Neuronal stem cell (in vitro differentiated cells): Measurements from ENCODE around the gene SRSF6.
"Not testable (repeated sequence)": the region's sequence is repeated elsewhere in the genome, so short reads cannot be mapped to it uniquely, and the experiment has no call there.

Experiments used
- DNase-seq: peaks from one replicate; pipeline ENCODE4 v3.0.0-alpha.2; 2013; ENCODE audit warnings: low spot score
- H2AFZ ChIP-seq: one replicate; pipeline ENCODE4 v1.6.1; 2013; ENCODE audit warnings: mild to moderate bottlenecking, low read length, inconsistent platforms
- H2AK5ac ChIP-seq: 2 replicates; pipeline ENCODE4 v1.6.1; 2013; ENCODE audit warnings: low read depth, mild to moderate bottlenecking, inconsistent platforms, low read length, moderate library complexity, mixed read lengths
- H2BK120ac ChIP-seq: 2 replicates; pipeline ENCODE4 v1.6.1; 2013; ENCODE audit warnings: low read depth, mild to moderate bottlenecking, inconsistent platforms, low read length, moderate library complexity, mixed read lengths
- H2BK12ac ChIP-seq: one replicate; pipeline ENCODE4 v1.6.1; 2013; ENCODE audit warnings: low read length, inconsistent platforms
- H2BK15ac ChIP-seq: 2 replicates; pipeline ENCODE4 v1.6.1; 2013; ENCODE audit warnings: mild to moderate bottlenecking, low read length, inconsistent platforms, mixed read lengths
- H2BK5ac ChIP-seq: one replicate; pipeline ENCODE4 v1.6.1; 2013; ENCODE audit warnings: inconsistent platforms, mild to moderate bottlenecking, low read length, moderate library complexity
- H3K14ac ChIP-seq: one replicate; pipeline ENCODE4 v1.6.1; 2013; ENCODE audit warnings: low read length, inconsistent platforms
- H3K18ac ChIP-seq: 2 replicates; pipeline ENCODE4 v1.6.1; 2013; ENCODE audit warnings: low read length, inconsistent platforms
- H3K23ac ChIP-seq: 2 replicates; pipeline ENCODE4 v1.6.1; 2013; ENCODE audit warnings: low read depth, mild to moderate bottlenecking, mixed read lengths, low read length, inconsistent platforms; ENCODE audit not compliant: poor library complexity
- H3K27ac ChIP-seq: replicated peaks from 3 replicates; pipeline ENCODE4 v1.5.1; 2013; ENCODE audit warnings: low read length, inconsistent platforms
- H3K27me3 ChIP-seq, 3 experiments: 2 replicates each; pipeline ENCODE4 v1.6.1; 2013; ENCODE audit warnings: low read length in 3 of 3, mild to moderate bottlenecking in 2 of 3, inconsistent platforms in 1 of 3, low read depth in 1 of 3, mixed read lengths in 1 of 3, moderate library complexity in 1 of 3; ENCODE audit not compliant: control insufficient read depth in 3 of 3, insufficient read depth in 3 of 3
- H3K36me3 ChIP-seq, 2 donors: replicated peaks in 1 of 2; 2 replicates each; pipeline ENCODE4 v1.6.1; 2013; ENCODE audit warnings: low read length in 2 of 2; ENCODE audit not compliant: control insufficient read depth in 2 of 2, insufficient read depth in 2 of 2
- H3K4ac ChIP-seq: 2 replicates; pipeline ENCODE4 v1.6.1; 2013; ENCODE audit warnings: inconsistent platforms, mild to moderate bottlenecking, low read length, moderate library complexity
- H3K4me1 ChIP-seq, 2 donors: 1 replicate in 1 of 2; 2 replicates in 1 of 2; pipeline ENCODE4 v1.6.1; 2013; ENCODE audit warnings: low read length in 2 of 2, low read depth in 1 of 2; ENCODE audit not compliant: control insufficient read depth in 2 of 2, insufficient read depth in 1 of 2
- H3K4me2 ChIP-seq: one replicate; pipeline ENCODE4 v1.6.1; 2013; ENCODE audit warnings: mild to moderate bottlenecking, low read length, inconsistent platforms; ENCODE audit not compliant: insufficient read depth, poor library complexity, severe bottlenecking
- H3K4me3 ChIP-seq, 2 donors: 2 replicates each; pipeline ENCODE4 v1.5.1; 2013; ENCODE audit warnings: low read length in 2 of 2, mild to moderate bottlenecking in 2 of 2, inconsistent platforms in 1 of 2, moderate library complexity in 1 of 2
- H3K79me1 ChIP-seq: one replicate; pipeline ENCODE4 v1.6.1; 2013; ENCODE audit warnings: low read depth, mild to moderate bottlenecking, inconsistent platforms, low read length, moderate library complexity
- H3K9ac ChIP-seq: one replicate; pipeline ENCODE4 v1.6.1; 2013; ENCODE audit warnings: mild to moderate bottlenecking, low read depth, low read length, inconsistent platforms; ENCODE audit not compliant: poor library complexity
- H3K9me3 ChIP-seq, 2 donors: replicated peaks in 1 of 2; 2 replicates each; pipeline versions ENCODE3 to v1.6.1; 2013; ENCODE audit warnings: low read length in 2 of 2, mild to moderate bottlenecking in 2 of 2, inconsistent platforms in 1 of 2, low read depth in 1 of 2, mixed read lengths in 1 of 2, moderate library complexity in 1 of 2; ENCODE audit not compliant: control insufficient read depth in 2 of 2, insufficient read depth in 1 of 2
- H4K8ac ChIP-seq: one replicate; pipeline ENCODE4 v1.6.1; 2013; ENCODE audit warnings: low read depth, mild to moderate bottlenecking, inconsistent platforms, low read length, moderate library complexity
- H4K91ac ChIP-seq: one replicate; pipeline ENCODE4 v1.6.1; 2013; ENCODE audit warnings: low read length, low read depth, mild to moderate bottlenecking, inconsistent platforms; ENCODE audit not compliant: poor library complexity
- WGBS, 2 donors: extraction: QIAGEN DNeasy Blood & Tissue Kit; methylation state at CpG; one replicate each; pipeline ENCODE4 v1.1.7; 2013; ENCODE audit warnings: missing lambda C conversion rate in 2 of 2, mixed read lengths in 1 of 2; ENCODE audit not compliant: insufficient read length in 2 of 2, insufficient replicate concordance in 1 of 2; ENCODE audit errors: extremely low coverage in 2 of 2; 5-methylcytosine and 5-hydroxymethylcytosine counted together

The SRSF6 gene

GRCh38 chr20:43415661-43416430 lies 41.9 kb upstream of the SRSF6 start:
- peaks cover 0 to 1% of the 10 kb centered on the region in 2 donors for H3K9me3 ChIP-seq
- WGBS, 2 donors: no CpG with 5 or more reads among the region's 12 CpGs
- no peak for DNase-seq
- H3K4me3 ChIP-seq: no peak overlapping the region
- no peak overlapping the region for H2AFZ ChIP-seq
- H2BK5ac ChIP-seq: peak overlapping the region; percentile 14
- no peak overlapping the region for H3K14ac ChIP-seq
- no peak overlapping the region for H3K4ac ChIP-seq
- no peak overlapping the region for H2BK120ac ChIP-seq
- H4K8ac ChIP-seq: no peak overlapping the region
- H3K18ac ChIP-seq: peak overlapping the region; percentile 53
- no peak overlapping the region for H4K91ac ChIP-seq
- no peak overlapping the region for H3K9ac ChIP-seq
- H2BK15ac ChIP-seq: no peak overlapping the region
- H3K27ac ChIP-seq: no peak overlapping the region
- no peak overlapping the region for H3K23ac ChIP-seq
- no peaks in the 10 kb centered on the region for H3K27me3 ChIP-seq
- peaks cover 0 to 4% of the 10 kb centered on the region in 2 donors for H3K4me1 ChIP-seq
- no peaks in the 10 kb centered on the region for H3K36me3 ChIP-seq
- H3K4me2 ChIP-seq: no peak overlapping the region
- H2AK5ac ChIP-seq: peak overlapping the region; percentile 49
- no peaks in the 10 kb centered on the region for H3K79me1 ChIP-seq
- peak overlapping the region; percentile 60 for H2BK12ac ChIP-seq

- Histone ChIP-seq H3K4me3 (peak overlapping the region in 1 of 2 donors; percentile 30), H3K4me1 (peaks cover 0 to 4% of the 10 kb centered on the region in 2 donors), H3K4ac (no peak overlapping the region), H3K23ac (no peak overlapping the region), H3K27me3 (no peaks in the 10 kb centered on the region), H3K9me3 (peaks cover 0 to 1% of the 10 kb centered on the region in 2 donors), H3K4me2 (no peak overlapping the region), H2BK5ac (peak overlapping the region; percentile 14), H3K18ac (peak overlapping the region; percentile 53), H2BK15ac (no peak overlapping the region), H3K14ac (peak overlapping the region; percentile 3), H3K27ac (no peak overlapping the region), H4K8ac (no peak overlapping the region), H2BK120ac (no peak overlapping the region), H2BK12ac (no peak overlapping the region), H2AK5ac (peak overlapping the region; percentile 49), H3K79me1 (no peaks in the 10 kb centered on the region), H3K36me3 (no peaks in the 10 kb centered on the region), H4K91ac (no peak overlapping the region), H3K9ac (peak overlapping the region; percentile 12), H2AFZ (no peak overlapping the region)
- DNase-seq: no peak
- WGBS, 2 donors: no CpG with 5 or more reads among the region's 6 CpGs
These were observed 41.0 kb upstream of the SRSF6 start for GRCh38 chr20:43416591-43417228.

DNA sequence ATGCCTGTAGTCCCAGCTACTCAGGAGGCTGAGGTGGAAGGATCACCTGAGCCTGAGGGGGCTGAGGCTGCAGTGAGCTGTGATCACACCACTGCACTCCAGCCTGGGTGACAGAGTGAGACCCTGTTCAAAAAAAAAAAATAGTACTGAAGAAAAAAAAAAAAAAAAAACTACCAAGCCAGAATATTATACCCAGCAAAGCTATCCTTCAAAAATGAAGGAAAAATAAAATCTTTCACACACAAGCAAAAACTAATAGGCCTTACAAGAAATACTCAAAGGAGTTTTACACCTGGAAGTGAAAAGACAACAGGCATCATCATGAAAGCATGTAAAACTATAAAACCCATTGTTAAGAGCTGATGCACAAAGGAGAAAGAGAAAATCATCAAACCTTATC lies 37.5 kb upstream of the SRSF6 start:
- Histone ChIP-seq H3K27ac (no peak overlapping the region), H2BK120ac (no peak overlapping the region), H3K4me2 (no peak overlapping the region), H3K23ac (no peak overlapping the region), H2AFZ (no peak overlapping the region), H3K4me3 (no peak overlapping the region), H3K4ac (no peak overlapping the region), H3K9ac (no peak overlapping the region), H4K91ac (no peak overlapping the region), H3K36me3 (no peaks in the 10 kb centered on the region), H3K27me3 (no peaks in the 10 kb centered on the region), H4K8ac (no peak overlapping the region), H2BK12ac (no peak overlapping the region), H3K14ac (no peak overlapping the region), H2AK5ac (no peak overlapping the region), H3K79me1 (no peaks in the 10 kb centered on the region), H3K4me1 (peaks cover 0 to 4% of the 10 kb centered on the region in 2 donors), H2BK15ac (no peak overlapping the region), H3K9me3 (peaks cover 0 to 1% of the 10 kb centered on the region in 2 donors), H2BK5ac (no peak overlapping the region), H3K18ac (no peak overlapping the region)
- no peak for DNase-seq

DNA sequence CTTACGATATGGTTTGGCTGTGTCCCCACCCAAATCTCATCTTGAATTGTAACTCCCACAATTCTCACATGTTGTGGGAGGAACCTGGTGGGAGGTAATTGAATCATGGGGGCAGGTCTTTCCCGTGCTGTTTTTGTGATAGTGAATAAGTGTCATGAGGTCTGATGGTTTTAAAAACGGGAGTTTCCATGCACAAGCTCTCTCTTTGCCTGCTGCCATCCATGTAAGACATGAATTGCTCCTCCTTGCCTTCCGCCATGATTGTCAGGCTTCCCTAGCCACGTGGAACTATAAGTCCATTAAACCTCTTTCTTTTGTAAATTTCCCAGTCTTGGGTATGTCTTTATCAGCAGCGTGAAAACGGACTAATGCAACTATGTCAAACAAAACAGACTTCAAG lies 36.8 kb upstream of the SRSF6 start:
- no CpG with 5 or more reads among the region's 7 CpGs for WGBS, 2 donors
- H3K4ac ChIP-seq, DNase-seq, H3K27me3 ChIP-seq, H4K8ac ChIP-seq, H3K27ac ChIP-seq, H4K91ac ChIP-seq, H3K9me3 ChIP-seq, H2BK120ac ChIP-seq, H2BK12ac ChIP-seq, H3K4me2 ChIP-seq, H2AK5ac ChIP-seq, H3K18ac ChIP-seq, H3K4me1 ChIP-seq, H3K14ac ChIP-seq, H3K23ac ChIP-seq, H3K9ac ChIP-seq, H2AFZ ChIP-seq, H3K79me1 ChIP-seq, H3K36me3 ChIP-seq, H3K4me3 ChIP-seq, H2BK5ac ChIP-seq, H2BK15ac ChIP-seq: not testable (repeated sequence)
